Fibroblast of the aortic adventitia (primary cell): ENCODE data around the gene DAPK2. TPM values are rescaled to one million over a fixed set of nuclear protein-coding genes. Genes with fewer than 3 reads are reported as not detected.

Experiments used
- DNase-seq: peaks from one replicate; pipeline ENCODE4 v3.0.0-alpha.2; 2010; ENCODE audit warnings: low read depth
- H3K4me3 ChIP-seq: 2 replicates; pipeline ENCODE4 v1.5.1; 2011; ENCODE audit warnings: low read depth, mild to moderate bottlenecking, control low read depth, low read length, moderate library complexity
- total RNA-seq: library from RNA; depleted of rRNA; stranded (reverse); fragments of >200 nt; gene quantifications from 2 replicates; pipeline ENCODE4 v1.2.3, GENCODE V29; 2012; ENCODE audit warnings: low replicate concordance
- TF ChIP-seq, protein P1 (sequence below): IDR thresholded peaks from 2 replicates; pipeline ENCODE4 v1.5.1; 2011; ENCODE audit warnings: mild to moderate bottlenecking, low read length, control low read depth, inconsistent platforms; ENCODE audit not compliant: insufficient read depth

The DAPK2 gene
- total RNA-seq, 1 donor: 3.7 TPM

DNA sequence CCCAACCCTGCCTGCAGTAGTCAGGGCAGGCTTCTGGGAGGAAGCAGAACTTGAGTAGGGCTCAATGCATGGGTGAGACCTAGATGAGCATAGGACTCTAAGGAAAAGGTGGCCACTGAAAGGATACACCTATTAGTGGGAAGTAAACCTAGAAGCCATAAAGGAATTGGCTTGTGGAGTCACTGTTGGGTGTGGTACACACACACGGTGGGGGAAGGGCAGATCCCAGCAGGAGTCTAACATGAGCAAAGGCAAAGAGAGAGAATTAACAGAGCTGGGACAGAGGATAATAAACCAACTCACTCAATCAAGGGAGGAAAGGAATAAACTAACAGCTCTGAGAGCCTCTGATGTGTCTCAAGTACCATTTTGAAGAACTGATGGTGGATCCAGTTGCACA is 23.1 kb downstream of the DAPK2 start:
- H3K4me3 ChIP-seq: no peak overlapping the region
- TF ChIP-seq, protein P1, sequence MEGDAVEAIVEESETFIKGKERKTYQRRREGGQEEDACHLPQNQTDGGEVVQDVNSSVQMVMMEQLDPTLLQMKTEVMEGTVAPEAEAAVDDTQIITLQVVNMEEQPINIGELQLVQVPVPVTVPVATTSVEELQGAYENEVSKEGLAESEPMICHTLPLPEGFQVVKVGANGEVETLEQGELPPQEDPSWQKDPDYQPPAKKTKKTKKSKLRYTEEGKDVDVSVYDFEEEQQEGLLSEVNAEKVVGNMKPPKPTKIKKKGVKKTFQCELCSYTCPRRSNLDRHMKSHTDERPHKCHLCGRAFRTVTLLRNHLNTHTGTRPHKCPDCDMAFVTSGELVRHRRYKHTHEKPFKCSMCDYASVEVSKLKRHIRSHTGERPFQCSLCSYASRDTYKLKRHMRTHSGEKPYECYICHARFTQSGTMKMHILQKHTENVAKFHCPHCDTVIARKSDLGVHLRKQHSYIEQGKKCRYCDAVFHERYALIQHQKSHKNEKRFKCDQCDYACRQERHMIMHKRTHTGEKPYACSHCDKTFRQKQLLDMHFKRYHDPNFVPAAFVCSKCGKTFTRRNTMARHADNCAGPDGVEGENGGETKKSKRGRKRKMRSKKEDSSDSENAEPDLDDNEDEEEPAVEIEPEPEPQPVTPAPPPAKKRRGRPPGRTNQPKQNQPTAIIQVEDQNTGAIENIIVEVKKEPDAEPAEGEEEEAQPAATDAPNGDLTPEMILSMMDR: no peak
- DNase-seq: no peak

DNA sequence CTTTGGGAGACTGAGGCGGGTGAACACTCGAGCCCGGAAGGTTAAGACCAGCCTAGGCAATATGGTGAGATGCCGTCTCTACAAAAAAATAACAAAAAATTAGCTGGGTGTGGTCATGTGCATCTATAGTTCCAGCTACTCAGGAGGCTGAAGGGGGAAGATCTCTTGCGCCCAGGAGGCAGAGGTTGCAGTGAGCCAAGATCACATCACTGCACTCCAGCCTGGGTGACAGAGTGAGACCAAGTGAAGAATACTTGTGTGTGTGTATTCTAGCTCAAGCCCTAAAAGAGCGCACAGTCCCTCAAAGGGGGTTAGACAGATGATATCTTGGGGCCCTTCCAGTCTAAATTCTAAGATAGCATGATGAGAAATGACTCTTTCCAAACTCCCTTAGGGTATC is 23.7 kb downstream of the DAPK2 start:
- TF ChIP-seq, protein P1: no peak
- DNase-seq: no peak
- H3K4me3 ChIP-seq: no peak overlapping the region

DNA sequence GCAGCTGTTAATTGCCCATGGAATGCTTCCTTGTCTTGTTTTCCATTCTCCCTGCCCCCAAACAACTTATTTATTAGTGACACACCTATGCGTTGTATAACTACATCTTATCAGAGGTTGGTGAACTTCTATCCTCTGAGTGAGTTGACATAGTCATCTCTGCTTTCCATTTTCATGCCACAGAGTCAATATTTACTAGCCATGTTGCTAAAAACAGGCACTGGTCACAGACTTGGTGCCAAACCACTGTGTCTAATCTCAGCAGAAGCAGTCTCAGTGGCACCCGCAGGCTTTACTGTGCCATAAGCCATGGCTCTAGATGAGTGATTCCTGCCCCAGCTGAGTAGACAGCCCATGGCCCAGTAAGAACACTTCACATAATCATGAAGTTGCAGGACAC is 26.5 kb downstream of the DAPK2 start:
- TF ChIP-seq, protein P1: no peak
- DNase-seq: no peak
- H3K4me3 ChIP-seq: no peak overlapping the region

DNA sequence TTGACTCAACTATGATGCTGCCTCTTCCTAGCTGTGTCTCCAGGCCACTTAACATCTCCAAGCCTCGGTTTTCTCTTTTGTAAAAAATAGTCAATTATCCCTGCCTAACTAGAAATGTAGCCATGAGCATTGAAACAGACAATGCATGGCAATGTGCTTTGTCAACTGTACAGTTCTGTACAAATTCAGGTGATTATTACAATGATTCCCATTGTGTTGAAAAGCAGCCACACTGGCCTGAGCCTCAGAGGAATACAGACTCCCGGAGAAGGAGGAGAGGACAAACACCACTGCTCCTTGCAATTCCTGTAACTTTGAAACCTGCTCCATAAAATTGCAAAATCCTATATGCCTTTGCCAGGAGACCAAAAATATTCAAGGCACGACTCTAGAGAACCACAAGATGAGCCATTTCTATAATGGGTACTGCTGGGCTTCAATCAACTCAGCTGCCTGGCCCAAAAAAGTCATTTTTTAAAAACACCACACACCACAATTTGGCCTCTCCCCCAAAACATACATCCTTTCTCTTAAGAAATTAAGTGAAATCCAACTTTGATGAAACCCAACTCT is 28.6 kb downstream of the DAPK2 start:
- DNase-seq: peak; percentile 61
- H3K4me3 ChIP-seq: no peak overlapping the region
- TF ChIP-seq, protein P1: no peak

DNA sequence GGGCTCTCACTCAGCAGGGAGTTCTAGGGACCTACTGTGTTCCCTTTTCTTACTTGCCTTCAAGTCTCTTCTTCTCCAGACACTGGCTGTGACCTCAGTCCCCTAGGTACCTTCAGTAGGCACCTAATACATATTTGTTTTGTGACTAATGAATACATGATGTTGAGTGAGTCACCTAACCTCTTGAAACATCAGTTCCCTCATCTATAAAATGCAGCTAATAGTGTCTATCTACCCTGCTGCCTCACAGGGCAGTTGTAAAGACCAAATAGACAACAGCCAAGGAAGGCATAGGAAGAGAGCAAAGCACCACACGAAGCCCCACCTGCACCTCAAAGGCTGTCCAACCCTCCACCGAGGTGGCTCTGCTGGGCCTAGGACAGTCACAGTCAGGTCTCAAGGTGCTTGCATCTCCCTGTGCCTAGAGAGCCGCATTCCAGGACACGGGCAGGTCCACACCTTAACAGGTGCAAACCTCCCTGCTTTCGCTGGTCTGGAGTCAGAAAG is 29.1 kb downstream of the DAPK2 start:
- peak; percentile 18 for DNase-seq
- H3K4me3 ChIP-seq: no peak overlapping the region
- TF ChIP-seq, protein P1: no peak

DNA sequence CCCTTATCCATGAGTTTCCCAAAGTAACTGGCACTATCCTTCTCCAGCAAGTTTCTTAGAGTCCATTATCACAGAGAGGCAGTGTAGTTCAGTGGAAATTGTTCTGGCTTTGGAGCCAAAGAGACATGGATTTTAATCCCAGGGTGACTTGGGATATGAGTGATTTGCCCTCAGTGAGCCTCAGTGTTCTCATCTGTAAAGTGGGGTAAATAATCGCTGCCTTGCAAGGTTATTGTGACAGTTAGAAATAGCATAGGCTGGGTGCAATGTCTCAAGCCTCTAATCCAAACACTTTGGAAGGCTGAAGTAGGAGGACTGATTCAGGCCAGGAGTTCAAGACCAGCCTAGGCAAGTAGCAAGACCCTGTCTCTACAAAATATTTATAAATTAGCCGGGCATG is 30.0 kb downstream of the DAPK2 start:
- no peak overlapping the region for H3K4me3 ChIP-seq

More for the DNA sequence above, 30.0 kb downstream of the DAPK2 start:
- no peak for DNase-seq
- TF ChIP-seq, protein P1: no peak
